K562 (cell line): ENCODE results near the gene GYPE. TPM values are rescaled to one million over a fixed set of nuclear protein-coding genes. Genes with fewer than 3 reads are reported as not detected.
A peak's percentile ranks its signal among the peaks of the same experiment; 100 is the strongest.
"Not testable (repeated sequence)": the region's sequence is repeated elsewhere in the genome, so short reads cannot be mapped to it uniquely, and the experiment has no call there.

ENCODE experiments used
- ARNT ChIP-seq, 2 experiments: fragments of 450-650 bp; IDR thresholded peaks; 2 replicates each; pipeline ENCODE4 v1.6.1; 2016; ENCODE audit warnings: mild to moderate bottlenecking in 1 of 2
- CREB1 ChIP-seq, 2 experiments: sonication (generic) in 1 of 2; formaldehyde crosslinking in 1 of 2; IDR thresholded peaks; 2 replicates each; pipeline versions ENCODE4 v1.6.1 to v1.8.0; 2012 to 2022; ENCODE audit warnings: inconsistent platforms in 1 of 2, mild to moderate bottlenecking in 1 of 2, missing genetic modification reagents in 1 of 2, moderate library complexity in 1 of 2
- REST ChIP-seq, 2 experiments: fragments of 450-650 bp; formaldehyde crosslinking in 1 of 2; IDR thresholded peaks; 2 replicates each; pipeline versions ENCODE4 v1.4.0 to v1.6.1; 2014 to 2020; ENCODE audit warnings: mild to moderate bottlenecking in 2 of 2, borderline replicate concordance in 1 of 2, low read depth in 1 of 2
- polyA plus RNA-seq, 8 experiments: library from polyadenylated mRNA; depleted of rRNA in 4 of 8; stranded (reverse) in 5 of 8; unstranded in 3 of 8; fragments of >200 nt; fragmentation: Nextera tagmentation in 2 of 8; fragmentation: Illumina TruSeq in 1 of 8; extraction: Ambion mirVana in 2 of 8; extraction: Trizol in 1 of 8; gene quantifications; 2 replicates each; pipeline versions ENCODE4 v1.2.1 to v1.2.3, GENCODE V29; 2011 to 2014; ENCODE audit warnings: inconsistent platforms in 1 of 8, missing spikeins in 1 of 8
- total RNA-seq, 7 experiments: library from RNA; depleted of rRNA in 6 of 7; stranded (reverse); fragments of >200 nt in 6 of 7; fragmentation: Illumina TruSeq in 2 of 7; extraction: Trizol in 2 of 7; gene quantifications; 2 replicates each; pipeline versions ENCODE4 v1.2.1 to v1.2.3, GENCODE V29; 2011 to 2021; ENCODE audit warnings: low replicate concordance in 1 of 7
- TF ChIP-seq, protein P1 (sequence below), 2 experiments: fragments of 450-650 bp; IDR thresholded peaks; 2 replicates each; pipeline ENCODE4 v1.6.1; 2016
- TF ChIP-seq, protein P2 (sequence below): sonication (generic); IDR thresholded peaks from 2 replicates; pipeline ENCODE4 v1.6.1; 2016

GYPE gene
- total and polyA plus RNA-seq, 9 of the 15 experiments (the other 6 are each of a cell fraction or from before 2014, with no cell fraction given), result 16.8 to 108 (median 43.7) TPM

- peak; percentile 37; the same call in 1 of the 2 replicates for TF ChIP-seq REST (IDR thresholded peaks at IDR 0.05; ENCODE audit: borderline replicate concordance)
- not testable (repeated sequence) for TF ChIP-seq REST (CRISPR knock-in tag; IDR thresholded peaks at IDR 0.05; ENCODE audit: low read depth); CREB1 (CRISPR knock-in tag; IDR thresholded peaks at IDR 0.05)
- TF ChIP-seq CREB1 (IDR thresholded peaks at IDR 0.05), result peak; percentile 60
- TF ChIP-seq, protein P1, sequence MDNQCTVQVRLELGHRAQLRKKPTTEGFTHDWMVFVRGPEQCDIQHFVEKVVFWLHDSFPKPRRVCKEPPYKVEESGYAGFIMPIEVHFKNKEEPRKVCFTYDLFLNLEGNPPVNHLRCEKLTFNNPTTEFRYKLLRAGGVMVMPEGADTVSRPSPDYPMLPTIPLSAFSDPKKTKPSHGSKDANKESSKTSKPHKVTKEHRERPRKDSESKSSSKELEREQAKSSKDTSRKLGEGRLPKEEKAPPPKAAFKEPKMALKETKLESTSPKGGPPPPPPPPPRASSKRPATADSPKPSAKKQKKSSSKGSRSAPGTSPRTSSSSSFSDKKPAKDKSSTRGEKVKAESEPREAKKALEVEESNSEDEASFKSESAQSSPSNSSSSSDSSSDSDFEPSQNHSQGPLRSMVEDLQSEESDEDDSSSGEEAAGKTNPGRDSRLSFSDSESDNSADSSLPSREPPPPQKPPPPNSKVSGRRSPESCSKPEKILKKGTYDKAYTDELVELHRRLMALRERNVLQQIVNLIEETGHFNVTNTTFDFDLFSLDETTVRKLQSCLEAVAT (IDR thresholded peaks at IDR 0.05), result peak in 1 of 2 experiments; percentile 74; a peak in 2 of 4 replicates
- TF ChIP-seq ARNT (IDR thresholded peaks at IDR 0.05), result peak; percentile 67; a peak in 2 of 4 replicates
- TF ChIP-seq, protein P2, sequence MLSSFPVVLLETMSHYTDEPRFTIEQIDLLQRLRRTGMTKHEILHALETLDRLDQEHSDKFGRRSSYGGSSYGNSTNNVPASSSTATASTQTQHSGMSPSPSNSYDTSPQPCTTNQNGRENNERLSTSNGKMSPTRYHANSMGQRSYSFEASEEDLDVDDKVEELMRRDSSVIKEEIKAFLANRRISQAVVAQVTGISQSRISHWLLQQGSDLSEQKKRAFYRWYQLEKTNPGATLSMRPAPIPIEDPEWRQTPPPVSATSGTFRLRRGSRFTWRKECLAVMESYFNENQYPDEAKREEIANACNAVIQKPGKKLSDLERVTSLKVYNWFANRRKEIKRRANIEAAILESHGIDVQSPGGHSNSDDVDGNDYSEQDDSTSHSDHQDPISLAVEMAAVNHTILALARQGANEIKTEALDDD, result peak; percentile 77
Measured at GRCh38 chr4:143905440-143905839, at the start of gene GYPE (continued).
